ENCODE measurements around the gene MNT. TPM values are rescaled to one million over a fixed set of nuclear protein-coding genes. Genes with fewer than 3 reads are reported as not detected.

The MNT gene
- total RNA-seq, 4 donors from 2014 or later = 13.7 to 27.7 (median 20.9) TPM

DNA sequence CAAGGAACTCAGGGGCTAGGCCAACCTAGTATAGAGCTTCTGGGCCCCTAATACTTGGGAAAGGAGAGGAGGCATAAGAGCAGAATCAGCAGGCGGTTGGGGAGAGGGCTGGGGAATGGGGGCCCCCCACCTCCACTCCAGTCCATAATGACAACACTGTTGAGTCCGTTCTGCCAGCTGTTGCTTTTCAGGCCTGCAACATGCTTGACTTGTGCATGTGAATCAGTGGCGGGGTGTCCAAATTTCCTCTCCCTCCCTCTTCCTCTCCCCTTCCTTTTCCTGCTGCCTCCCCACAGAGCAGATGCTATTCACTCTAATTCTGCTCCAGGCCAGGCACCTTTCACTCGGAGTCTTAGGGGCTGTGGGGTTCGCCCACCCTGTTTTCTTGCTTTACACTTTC lies 31.8 kb downstream of the MNT start:
- Histone ChIP-seq H3K9me3 (no peaks in the 10 kb centered on the region), H3K27ac (no peak overlapping the region), H3K4me1 (peaks cover 0 to 3% (median 1%) of the 10 kb centered on the region in 4 donors), H3K27me3 (no peaks in the 10 kb centered on the region), H3K36me3 (no peaks in the 10 kb centered on the region), H3K4me3 (no peak overlapping the region)
- no peak for DNase-seq
- 78% methylated on average over 5 of the region's 5 CpGs; no CpG with 5 or more reads in 1 of the 2 donors for WGBS, 2 donors (ENCODE audit: low coverage in 1 of 2)
- TF ChIP-seq POLR2AphosphoS5 (IDR thresholded peaks at IDR 0.05) (peak in 1 of 3 donors; percentile 1), POLR2A (IDR thresholded peaks at IDR 0.05) (no peak)
- in situ Hi-C loops (cut with MboI; ENCODE audit: low pct_ligation_motif_present in 1 of 4, low pct_unique_long_range_greater_than_20kb in 1 of 4, low sequenced_read_pairs in 3 of 4) (loop anchor here in 1 of 4 donors (5.0 kb wide), 1 partner anchor 53 kb away; no protein-coding TSS in a partner anchor), intact Hi-C loops (cut with DNase I; ENCODE audit: low total_unique reads) (no loop called here)

GRCh38 chr17:2368359-2368758 lies 32.5 kb downstream of the MNT start:
- H3K4me3 ChIP-seq = no peak overlapping the region
- no peaks in the 10 kb centered on the region for H3K36me3 ChIP-seq
- H3K9me3 ChIP-seq = no peaks in the 10 kb centered on the region
- in situ Hi-C loops (cut with MboI; ENCODE audit: low pct_ligation_motif_present in 1 of 4, low pct_unique_long_range_greater_than_20kb in 1 of 4, low sequenced_read_pairs in 3 of 4) (loop anchor here in 1 of 4 donors (5.0 kb wide), 1 partner anchor 54 kb away; no protein-coding TSS in a partner anchor), intact Hi-C loops (cut with DNase I; ENCODE audit: low total_unique reads) (no loop called here)
- 81% methylated on average over 8 of the region's 8 CpGs; no CpG with 5 or more reads in 1 of the 2 donors for WGBS, 2 donors (ENCODE audit: low coverage in 1 of 2)
- no peak overlapping the region for H3K27ac ChIP-seq
- no peaks in the 10 kb centered on the region for H3K27me3 ChIP-seq
- TF ChIP-seq POLR2A (IDR thresholded peaks at IDR 0.05) (no peak), CTCF (IDR thresholded peaks at IDR 0.05) (no peak), POLR2AphosphoS5 (IDR thresholded peaks at IDR 0.05) (no peak), EP300 (IDR thresholded peaks at IDR 0.05; ENCODE audit: low read depth) (no peak)
- peaks cover 0 to 3% (median 1%) of the 10 kb centered on the region in 4 donors for H3K4me1 ChIP-seq
- DNase-seq = no peak

DNA sequence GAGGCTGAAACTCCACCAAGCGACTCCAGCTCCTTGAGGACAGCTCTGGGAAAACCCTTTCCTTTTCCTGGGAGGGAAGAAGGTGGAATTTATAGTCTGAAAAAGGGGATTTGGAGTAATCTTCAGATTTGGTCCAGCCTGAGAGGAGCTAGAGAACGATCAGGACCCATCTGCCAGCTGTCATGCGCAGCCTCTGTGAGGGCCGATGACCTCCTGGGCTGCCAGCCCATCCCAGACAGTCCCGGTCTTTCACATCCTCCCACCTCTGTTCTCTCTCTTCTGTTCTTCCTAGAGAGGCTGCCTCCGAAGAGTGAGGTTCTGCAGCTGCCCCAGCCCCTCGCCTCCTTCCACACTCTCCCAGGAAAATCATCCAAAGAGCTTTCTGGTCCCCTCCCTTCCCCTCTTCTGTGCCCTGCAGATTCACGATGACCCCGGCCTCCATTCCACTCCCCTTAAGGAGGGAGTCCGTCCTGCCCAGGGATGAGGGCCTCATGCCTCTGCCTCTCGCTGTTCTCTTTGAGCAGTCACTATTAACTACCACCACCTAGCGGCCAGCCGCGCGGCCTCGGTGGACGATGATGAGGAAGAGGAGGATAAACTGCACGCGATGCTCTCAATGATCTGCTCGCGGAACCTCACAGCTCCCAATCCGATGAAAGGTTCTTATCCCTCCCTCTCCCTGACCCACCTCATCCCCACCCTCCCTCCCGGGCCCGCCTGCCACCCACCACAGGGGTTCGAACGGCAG lies 33.9 kb downstream of the MNT start:
- Histone ChIP-seq H3K4me1 (peaks cover 0 to 3% (median 1%) of the 10 kb centered on the region in 4 donors), H3K36me3 (no peaks in the 10 kb centered on the region), H3K9me3 (no peaks in the 10 kb centered on the region), H3K4me3 (no peak overlapping the region), H3K27me3 (no peaks in the 10 kb centered on the region), H3K27ac (no peak overlapping the region)
- in situ Hi-C loops (cut with MboI; ENCODE audit: low pct_ligation_motif_present in 1 of 4, low pct_unique_long_range_greater_than_20kb in 1 of 4, low sequenced_read_pairs in 3 of 4) (loop anchor here in 1 of 4 donors (5.0 kb wide), 1 partner anchor 55 kb away; no protein-coding TSS in a partner anchor), intact Hi-C loops (cut with DNase I; ENCODE audit: low total_unique reads) (no loop called here)
- 91 to 94% methylated on average over 4 to 26 of the region's 26 CpGs for WGBS, 2 donors (ENCODE audit: low coverage in 1 of 2)
- DNase-seq = no peak
- TF ChIP-seq CTCF (IDR thresholded peaks at IDR 0.05) (no peak), POLR2AphosphoS5 (IDR thresholded peaks at IDR 0.05) (no peak), POLR2A (IDR thresholded peaks at IDR 0.05) (no peak), EP300 (IDR thresholded peaks at IDR 0.05; ENCODE audit: low read depth) (no peak)

- Histone ChIP-seq H3K4me3 (no peak overlapping the region), H3K36me3 (no peaks in the 10 kb centered on the region), H3K9me3 (no peaks in the 10 kb centered on the region), H3K27me3 (no peaks in the 10 kb centered on the region), H3K27ac (no peak overlapping the region), H3K4me1 (peaks cover 0 to 3% (median 1%) of the 10 kb centered on the region in 4 donors)
- in situ Hi-C loops (cut with MboI; ENCODE audit: low pct_ligation_motif_present in 1 of 4, low pct_unique_long_range_greater_than_20kb in 1 of 4, low sequenced_read_pairs in 3 of 4) (loop anchor here in 1 of 4 donors (5.0 kb wide), 1 partner anchor 57 kb away; no protein-coding TSS in a partner anchor), intact Hi-C loops (cut with DNase I; ENCODE audit: low total_unique reads) (no loop called here)
- TF ChIP-seq CTCF (IDR thresholded peaks at IDR 0.05) (no peak), POLR2AphosphoS5 (IDR thresholded peaks at IDR 0.05) (no peak), POLR2A (IDR thresholded peaks at IDR 0.05) (no peak), EP300 (IDR thresholded peaks at IDR 0.05; ENCODE audit: low read depth) (no peak)
- WGBS, 2 donors (ENCODE audit: low coverage in 1 of 2) = 97% methylated on average over 20 of the region's 20 CpGs; no CpG with 5 or more reads in 1 of the 2 donors
- no peak for DNase-seq
Measured at GRCh38 chr17:2365132-2365531, 35.7 kb downstream of the MNT start.

All from transverse colon (tissue), 4 donors.